Astrocyte of the cerebellum (primary cell): Measurements from ENCODE around the gene MISP3.

Source experiments
- DNase-seq: peaks from one replicate; pipeline ENCODE4 v3.0.0-alpha.2; 2011; ENCODE audit warnings: low read depth
- H3K4me3 ChIP-seq: 2 replicates; pipeline ENCODE4 v1.5.1; 2011; ENCODE audit warnings: mild to moderate bottlenecking, low read depth, low read length, moderate library complexity
- CTCF ChIP-seq: IDR thresholded peaks from 2 replicates; pipeline ENCODE4 v1.5.1; 2012; ENCODE audit warnings: low read length, low read depth, moderate library complexity, mild to moderate bottlenecking; ENCODE audit errors: missing control alignments
- in situ Hi-C: cut with HindIII; loops from 2 replicates; pipeline ENCODE4 v1.10.0; 2017; ENCODE audit warnings: low sequenced_read_pairs

The MISP3 gene

GRCh38 chr19:14059093-14059480 is 13.5 kb upstream of the MISP3 start:
- H3K4me3 ChIP-seq = no peak overlapping the region
- TF ChIP-seq CTCF = peak; percentile 73
- DNase-seq = no peak
- in situ Hi-C loops = no loop called here

- in situ Hi-C loops = no loop called here
- H3K4me3 ChIP-seq = no peak overlapping the region
- no peak for TF ChIP-seq CTCF
These were observed 12.9 kb upstream of the MISP3 start for GRCh38 chr19:14059652-14060155.

GRCh38 chr19:14061081-14061749 is 11.4 kb upstream of the MISP3 start:
- in situ Hi-C loops = no loop called here
- no peak overlapping the region for H3K4me3 ChIP-seq
- DNase-seq = no peak
- no peak for TF ChIP-seq CTCF

More at GRCh38 chr19:14059652-14060155, 12.9 kb upstream of the MISP3 start:
- no peak for DNase-seq

GRCh38 chr19:14061751-14062557 is 10.6 kb upstream of the MISP3 start, which contains the start of gene PALM3:
PALM3 (minus strand) TSS chr19:14062076; CDS start chr19:14061980, 96 bp downstream.
- no peak for TF ChIP-seq CTCF
- DNase-seq = no peak
- no peak within 1 kb of the TSS for H3K4me3 ChIP-seq
- in situ Hi-C loops = no loop called here

- in situ Hi-C loops = no loop called here
- DNase-seq = no peak
- no peak overlapping the region for H3K4me3 ChIP-seq
- no peak for TF ChIP-seq CTCF
These were observed 10.1 kb upstream of the MISP3 start for GRCh38 chr19:14062558-14062855.

- no peak for TF ChIP-seq CTCF
- in situ Hi-C loops = no loop called here
- H3K4me3 ChIP-seq = no peak overlapping the region
- no peak for DNase-seq
These were observed 9.5 kb upstream of the MISP3 start for GRCh38 chr19:14063105-14063504.
